Spleen (tissue), 11 donors: ENCODE data around the gene GRPEL1. TPM values are rescaled to one million over a fixed set of nuclear protein-coding genes. Genes with fewer than 3 reads are reported as not detected.
A peak's percentile ranks its signal among the peaks of the same experiment; 100 is the strongest.

Source experiments
- DNase-seq: peaks from one replicate; pipeline ENCODE4 v3.0.0-alpha.2; 2020
- H3K27ac ChIP-seq, 8 donors: fragments of 200-600 bp; sonication (generic) in 7 of 8; 1 replicate in 4 of 8; 2 replicates in 4 of 8; pipeline versions ENCODE4 v1.5.0 to v1.8.0; 2016 to 2021; ENCODE audit warnings: inconsistent platforms in 4 of 8, mild to moderate bottlenecking in 4 of 8, moderate library complexity in 1 of 8
- H3K27me3 ChIP-seq, 7 donors: fragments of 200-600 bp; sonication (generic) in 6 of 7; replicated peaks in 1 of 7; 1 replicate in 4 of 7; 2 replicates in 3 of 7; pipeline versions ENCODE4 v1.5.0 to v1.8.0; 2016 to 2021; ENCODE audit warnings: inconsistent platforms in 3 of 7, mild to moderate bottlenecking in 1 of 7
- H3K36me3 ChIP-seq, 6 donors: fragments of 200-600 bp; sonication (generic) in 5 of 6; 1 replicate in 4 of 6; 2 replicates in 2 of 6; pipeline versions ENCODE4 v1.5.0 to v1.8.0; 2016 to 2021; ENCODE audit warnings: inconsistent platforms in 2 of 6
- H3K4me1 ChIP-seq, 6 donors: fragments of 200-600 bp; sonication (generic) in 5 of 6; 1 replicate in 3 of 6; 2 replicates in 3 of 6; pipeline versions ENCODE4 v1.5.0 to v1.8.0; 2016 to 2021; ENCODE audit warnings: inconsistent platforms in 3 of 6
- H3K4me3 ChIP-seq, 8 donors: fragments of 200-600 bp; sonication (generic) in 7 of 8; 1 replicate in 4 of 8; 2 replicates in 4 of 8; pipeline versions ENCODE4 v1.5.0 to v1.8.0; 2016 to 2021; ENCODE audit warnings: inconsistent platforms in 4 of 8, mild to moderate bottlenecking in 4 of 8, moderate library complexity in 2 of 8
- H3K9me3 ChIP-seq, 8 donors: fragments of 200-600 bp; sonication (generic) in 7 of 8; 1 replicate in 4 of 8; 2 replicates in 4 of 8; pipeline versions ENCODE4 v1.5.0 to v1.8.0; 2016 to 2021; ENCODE audit warnings: inconsistent platforms in 4 of 8
- POLR2A ChIP-seq, 3 donors: fragments of 450-650 bp; IDR thresholded peaks; one replicate each; pipeline ENCODE4 v1.5.1; 2017; ENCODE audit warnings: antibody characterized with exemption in 3 of 3, mild to moderate bottlenecking in 1 of 3
- POLR2AphosphoS5 ChIP-seq, 3 donors: sonication (generic); formaldehyde crosslinking; IDR thresholded peaks; one replicate each; pipeline ENCODE4 v1.5.1; 2017; ENCODE audit warnings: antibody characterized with exemption in 3 of 3
- WGBS, 5 donors: extraction: QIAGEN DNeasy Blood & Tissue Kit in 3 of 5; methylation state at CpG; one replicate each; pipeline versions ENCODE4 v1.1.5 to v1.1.7; 2013 to 2018; 5-methylcytosine and 5-hydroxymethylcytosine counted together
- intact Hi-C: fragments of 100-400 bp; cut with DNase I; formaldehyde crosslinking; loops from one replicate; pipeline ENCODE4 v1.15.0; 2023; ENCODE audit warnings: low total_unique reads
- polyA plus RNA-seq, 3 donors: library from polyadenylated mRNA; stranded (reverse); fragments of 200-250 nt; gene quantifications; one replicate each; pipeline ENCODE4 v1.2.1, GENCODE V29; 2013
- total RNA-seq, 7 donors: library from RNA; depleted of rRNA in 3 of 7; stranded (reverse); fragments of >200 nt in 3 of 7; fragmentation: NEBNext Ultra II Directional in 4 of 7; extraction: Animal tissue kit (Norgen Biotek cat#: 25700) in 4 of 7; gene quantifications; one replicate each; pipeline versions ENCODE4 v1.1.0 to v1.2.1, GENCODE V29; 2016 to 2021
- TF ChIP-seq, protein P1 (sequence below), 11 experiments: fragments of 200-600 bp in 7 of 11; fragments of 450-650 bp in 4 of 11; sonication (generic) in 4 of 11; IDR thresholded peaks in 8 of 11; conservative IDR thresholded peaks in 3 of 11; 1 replicate in 7 of 11; 2 replicates in 4 of 11; pipeline versions ENCODE4 v1.4.0 to v1.8.0; 2016 to 2021; ENCODE audit warnings: antibody characterized with exemption in 11 of 11, inconsistent platforms in 4 of 11, mild to moderate bottlenecking in 1 of 11
- donor health status: healthy with polysubstance abuse.
- donor health status: DM: no; HTN: no; CAD: no; lungs with moderate emphysema.
- donor health status: DM: no; HTN: no; CAD: no.
- donor health status: Bipolar disorder and iron deficiency.
- donor health status: healthy.
- donor health status: DM: no; HTN: no; CAD: no.
- donor health status: DM: yes; HTN: yes; CAD: no.

Gene GRPEL1
- total and polyA plus RNA-seq, 10 donors, result 17.6 to 42.7 (median 31.0) TPM

DNA sequence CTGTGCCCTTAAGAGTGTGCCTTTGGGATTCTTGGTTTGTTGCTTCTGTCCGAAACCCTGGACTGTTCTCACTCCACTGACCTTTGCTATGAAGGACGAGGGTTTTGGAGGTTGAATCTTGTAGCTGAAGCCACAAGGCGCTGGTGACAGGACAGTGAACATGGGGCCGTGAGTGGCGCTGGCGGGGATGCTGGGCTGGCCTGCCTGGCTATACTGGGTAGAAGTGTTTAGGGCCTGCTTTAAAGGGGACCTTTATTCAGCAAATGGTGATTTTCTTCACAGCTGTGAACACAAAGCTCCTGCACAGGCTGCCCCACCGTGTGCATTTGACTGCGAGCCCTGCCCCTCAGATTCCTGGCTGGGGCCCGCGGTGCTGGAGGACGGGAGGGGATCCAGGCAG is 51.8 kb downstream of the GRPEL1 start:
- H3K27me3 ChIP-seq, result no peaks in the 10 kb centered on the region
- 79 to 87% (median 83%) methylated on average over 11 of the region's 11 CpGs for WGBS, 5 donors
- intact Hi-C loops, result no loop called here
- no peaks in the 10 kb centered on the region for H3K9me3 ChIP-seq
- H3K4me1 ChIP-seq, result peaks cover 0 to 8% (median 0%) of the 10 kb centered on the region in 6 donors
- H3K36me3 ChIP-seq, result peaks cover 0 to 100% (median 70%) of the 10 kb centered on the region in 6 donors
- no peak overlapping the region for H3K27ac ChIP-seq
- TF ChIP-seq, protein P1, sequence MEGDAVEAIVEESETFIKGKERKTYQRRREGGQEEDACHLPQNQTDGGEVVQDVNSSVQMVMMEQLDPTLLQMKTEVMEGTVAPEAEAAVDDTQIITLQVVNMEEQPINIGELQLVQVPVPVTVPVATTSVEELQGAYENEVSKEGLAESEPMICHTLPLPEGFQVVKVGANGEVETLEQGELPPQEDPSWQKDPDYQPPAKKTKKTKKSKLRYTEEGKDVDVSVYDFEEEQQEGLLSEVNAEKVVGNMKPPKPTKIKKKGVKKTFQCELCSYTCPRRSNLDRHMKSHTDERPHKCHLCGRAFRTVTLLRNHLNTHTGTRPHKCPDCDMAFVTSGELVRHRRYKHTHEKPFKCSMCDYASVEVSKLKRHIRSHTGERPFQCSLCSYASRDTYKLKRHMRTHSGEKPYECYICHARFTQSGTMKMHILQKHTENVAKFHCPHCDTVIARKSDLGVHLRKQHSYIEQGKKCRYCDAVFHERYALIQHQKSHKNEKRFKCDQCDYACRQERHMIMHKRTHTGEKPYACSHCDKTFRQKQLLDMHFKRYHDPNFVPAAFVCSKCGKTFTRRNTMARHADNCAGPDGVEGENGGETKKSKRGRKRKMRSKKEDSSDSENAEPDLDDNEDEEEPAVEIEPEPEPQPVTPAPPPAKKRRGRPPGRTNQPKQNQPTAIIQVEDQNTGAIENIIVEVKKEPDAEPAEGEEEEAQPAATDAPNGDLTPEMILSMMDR (IDR thresholded peaks at IDR 0.05 in 8 of 11, conservative IDR thresholded peaks at IDR 0.05 in 3 of 11), result no peak
- TF ChIP-seq POLR2A (IDR thresholded peaks at IDR 0.05) (no peak), POLR2AphosphoS5 (IDR thresholded peaks at IDR 0.05) (peak in 1 of 3 donors; percentile 38)
- H3K4me3 ChIP-seq, result no peak overlapping the region
- DNase-seq, result no peak

- 83 to 95% (median 91%) methylated on average over 11 to 12 of the region's 12 CpGs for WGBS, 5 donors
- H3K27me3 ChIP-seq, result no peaks in the 10 kb centered on the region
- no peak overlapping the region for H3K4me3 ChIP-seq
- H3K36me3 ChIP-seq, result peaks cover 0 to 100% (median 73%) of the 10 kb centered on the region in 6 donors
- H3K27ac ChIP-seq, result no peak overlapping the region
- intact Hi-C loops, result no loop called here
- H3K4me1 ChIP-seq, result peaks cover 0 to 8% (median 0%) of the 10 kb centered on the region in 6 donors
- no peak for TF ChIP-seq POLR2A (IDR thresholded peaks at IDR 0.05)
- no peak for TF ChIP-seq POLR2AphosphoS5 (IDR thresholded peaks at IDR 0.05)
- TF ChIP-seq, protein P1 (IDR thresholded peaks at IDR 0.05 in 8 of 11, conservative IDR thresholded peaks at IDR 0.05 in 3 of 11), result no peak
- no peaks in the 10 kb centered on the region for H3K9me3 ChIP-seq
- peak; percentile 38 for DNase-seq
Observed at GRCh38 chr4:7015383-7016035, 52.4 kb downstream of the GRPEL1 start.

DNA sequence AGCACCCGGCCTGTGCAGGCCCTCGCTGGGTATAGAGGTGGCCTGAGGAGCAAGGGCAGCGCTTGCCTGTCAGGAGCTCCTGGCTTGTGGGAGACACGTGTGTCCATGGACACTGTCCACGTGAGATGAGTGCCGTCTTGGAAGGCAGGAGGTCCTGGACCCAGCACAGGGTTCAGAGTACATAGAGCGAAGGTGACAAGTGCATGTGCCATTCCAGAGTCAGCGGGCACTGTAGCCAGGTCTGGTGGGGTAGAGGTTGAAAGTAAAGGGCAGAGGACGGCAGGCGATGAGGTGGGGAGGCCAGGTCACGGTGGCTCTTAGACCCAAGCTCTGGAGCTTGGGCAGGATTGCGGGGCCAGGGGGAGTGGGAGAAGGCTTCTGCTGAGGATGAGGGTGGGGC is 53.0 kb downstream of the GRPEL1 start:
- H3K4me3 ChIP-seq, result no peak overlapping the region
- WGBS, 5 donors, result 97 to 99% (median 97%) methylated on average over 12 of the region's 12 CpGs
- peak; percentile 54 for DNase-seq
- no peaks in the 10 kb centered on the region for H3K9me3 ChIP-seq
- H3K36me3 ChIP-seq, result peaks cover 0 to 100% (median 78%) of the 10 kb centered on the region in 6 donors
- H3K27ac ChIP-seq, result no peak overlapping the region
- H3K27me3 ChIP-seq, result no peaks in the 10 kb centered on the region
- TF ChIP-seq, protein P1 (IDR thresholded peaks at IDR 0.05 in 8 of 11, conservative IDR thresholded peaks at IDR 0.05 in 3 of 11), result no peak
- TF ChIP-seq POLR2A (IDR thresholded peaks at IDR 0.05), result no peak
- TF ChIP-seq POLR2AphosphoS5 (IDR thresholded peaks at IDR 0.05), result peak in 1 of 3 donors; percentile 44
- intact Hi-C loops, result no loop called here
- peaks cover 0 to 8% (median 0%) of the 10 kb centered on the region in 6 donors for H3K4me1 ChIP-seq

DNA sequence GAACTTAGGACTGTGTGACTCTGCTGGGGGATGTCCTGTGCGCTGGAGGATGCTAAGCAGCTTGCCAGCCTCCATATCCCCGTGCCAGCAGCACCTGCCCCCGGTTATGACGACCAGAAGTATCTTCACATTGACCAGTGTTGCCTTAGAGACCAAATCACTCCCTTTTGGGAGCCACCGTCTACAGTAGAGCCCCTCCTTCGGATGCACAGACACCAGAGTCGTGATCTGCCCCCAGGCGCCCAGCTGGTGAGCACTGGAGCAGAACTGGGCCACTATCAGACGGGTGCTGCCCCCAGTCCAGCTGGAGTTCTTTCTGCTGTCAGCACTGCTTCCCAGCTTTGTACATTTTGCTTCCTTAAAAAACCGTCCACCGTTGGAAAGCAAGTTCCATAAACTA is 54.7 kb downstream of the GRPEL1 start:
- TF ChIP-seq, protein P1 (IDR thresholded peaks at IDR 0.05 in 8 of 11, conservative IDR thresholded peaks at IDR 0.05 in 3 of 11), result no peak
- TF ChIP-seq POLR2AphosphoS5 (IDR thresholded peaks at IDR 0.05), result peak in 1 of 3 donors; percentile 9
- Histone ChIP-seq H3K36me3 (peaks cover 0 to 100% (median 83%) of the 10 kb centered on the region in 6 donors), H3K27ac (no peak overlapping the region)

More for the DNA sequence above, 54.7 kb downstream of the GRPEL1 start:
- Histone ChIP-seq H3K4me1 (peaks cover 0 to 8% (median 0%) of the 10 kb centered on the region in 6 donors), H3K9me3 (no peaks in the 10 kb centered on the region), H3K27me3 (no peaks in the 10 kb centered on the region), H3K4me3 (no peak overlapping the region)
- WGBS, 5 donors, result 79 to 90% (median 85%) methylated on average over 8 to 11 of the region's 11 CpGs
- peak; percentile 57 for DNase-seq
- intact Hi-C loops, result no loop called here
